HepG2 (cell line): ENCODE results near the gene COL4A2. TPM values are rescaled to one million over a fixed set of nuclear protein-coding genes. Genes with fewer than 3 reads are reported as not detected.

Experiments
- ATAC-seq: fragments of 200-7000 bp; cut with Tn5 transposase; 3 replicates; pipeline ENCODE4 v1.9.1; 2020; ENCODE audit warnings: mild to moderate bottlenecking, moderate library complexity
- BruUV-seq: library from RNA; stranded (reverse); fragments of 400-500 nt; replicated peaks from 2 replicates; lab custom pipeline; 2021; lab: Mats Ljungman, UMichigan
- CTCF ChIA-PET: fragments of 300-600 bp; formaldehyde crosslinking; extraction: SDS; loops from one replicate; lab custom pipeline; 2021; ENCODE audit warnings: low total read pairs, inconsistent platforms, low intra/inter-chr PET ratio; lab: Yijun Ruan, JAX
- POLR2A ChIA-PET: fragments of 350-600 bp; sonication (Branson Sonifier 250); formaldehyde crosslinking; loops from one replicate; lab custom pipeline; 2020; ENCODE audit warnings: antibody characterized with exemption, inconsistent platforms; lab: Yijun Ruan, JAX
- DNase-seq: peaks from one replicate; pipeline ENCODE4 v3.0.0-alpha.2; 2015; ENCODE audit warnings: low spot score
- FAIRE-seq: peaks from 3 replicates; lab custom pipeline; 2011; peaks lifted over from hg19 to GRCh38; lab: Jason Lieb, UNC
- H2AFZ ChIP-seq: one replicate; pipeline ENCODE4 v1.6.1; 2011; ENCODE audit warnings: low read length, inconsistent platforms
- H3K27ac ChIP-seq: fragments of 300-600 bp; 3 replicates; pipeline ENCODE4 v1.8.0; 2011; ENCODE audit warnings: mixed run types, mild to moderate bottlenecking, mixed read lengths, low read length, inconsistent platforms; ENCODE audit not compliant: insufficient read depth; ENCODE audit errors: extremely low read length
- H3K27me3 ChIP-seq, 2 experiments: fragments of 200-600 bp in 1 of 2; 2 replicates in 1 of 2; 3 replicates in 1 of 2; pipeline versions ENCODE4 v1.6.0 to v1.8.0; 2011; ENCODE audit warnings: low read length in 2 of 2, mild to moderate bottlenecking in 2 of 2, moderate library complexity in 2 of 2, inconsistent platforms in 1 of 2; ENCODE audit not compliant: insufficient read depth in 2 of 2, control insufficient read depth in 1 of 2
- H3K36me3 ChIP-seq, 2 experiments: fragments of 200-600 bp in 1 of 2; replicated peaks in 1 of 2; 2 replicates in 1 of 2; 3 replicates in 1 of 2; pipeline versions ENCODE4 v1.5.1 to v1.8.0; 2011; ENCODE audit warnings: low read length in 2 of 2, inconsistent platforms in 1 of 2; ENCODE audit not compliant: insufficient read depth in 2 of 2, control insufficient read depth in 1 of 2
- H3K4me1 ChIP-seq: 2 replicates; pipeline ENCODE4 v1.5.1; 2012; ENCODE audit warnings: low read length, inconsistent platforms; ENCODE audit not compliant: insufficient read depth
- H3K4me2 ChIP-seq: 2 replicates; pipeline ENCODE4 v1.6.0; 2011; ENCODE audit warnings: low read depth, low read length, inconsistent platforms
- H3K4me3 ChIP-seq, 3 experiments: fragments of 200-600 bp in 1 of 3; sonication (generic), shearing (Covaris generic) in 1 of 3; replicated peaks in 1 of 3; 2 replicates each; pipeline ENCODE4 v1.5.1; 2011 to 2016; ENCODE audit warnings: low read length in 3 of 3, inconsistent platforms in 2 of 3, low read depth in 2 of 3, mild to moderate bottlenecking in 2 of 3, control low read depth in 1 of 3, mixed read lengths in 1 of 3; ENCODE audit not compliant: insufficient read depth in 1 of 3
- H3K79me2 ChIP-seq: one replicate; pipeline ENCODE4 v1.6.1; 2011; ENCODE audit warnings: low read length, inconsistent platforms; ENCODE audit not compliant: insufficient read depth
- H3K9ac ChIP-seq: 2 replicates; pipeline ENCODE4 v1.6.0; 2011; ENCODE audit warnings: mild to moderate bottlenecking, low read depth, low read length, inconsistent platforms; ENCODE audit not compliant: insufficient read depth
- H3K9me3 ChIP-seq: 2 replicates; pipeline ENCODE4 v1.5.1; 2012; ENCODE audit warnings: mild to moderate bottlenecking, low read length
- H4K20me1 ChIP-seq: 2 replicates; pipeline ENCODE4 v1.6.0; 2011; ENCODE audit warnings: inconsistent platforms, mild to moderate bottlenecking, low read length, moderate library complexity; ENCODE audit not compliant: insufficient read depth
- CBX5 ChIP-seq: sonication (generic); formaldehyde crosslinking; IDR thresholded peaks from 2 replicates; pipeline ENCODE4 v1.4.0; 2020; ENCODE audit warnings: missing genetic modification reagents, borderline replicate concordance
- EED ChIP-seq: sonication (generic); formaldehyde crosslinking; IDR thresholded peaks from 2 replicates; pipeline ENCODE4 v1.5.0; 2020; ENCODE audit warnings: mild to moderate bottlenecking, missing genetic modification reagents
- HHEX ChIP-seq: IDR thresholded peaks from 2 replicates; pipeline ENCODE4 v1.6.1; 2016; ENCODE audit warnings: control low read depth
- HNRNPUL1 ChIP-seq: fragments of 200-400 bp; formaldehyde crosslinking; IDR thresholded peaks from 2 replicates; pipeline ENCODE4 v1.6.1; 2017; ENCODE audit warnings: low read depth, mild to moderate bottlenecking, low read length, moderate library complexity
- SNRNP70 ChIP-seq: fragments of 200-400 bp; formaldehyde crosslinking; IDR thresholded peaks from 2 replicates; pipeline ENCODE4 v1.6.1; 2017; ENCODE audit warnings: mild to moderate bottlenecking, low read depth, low read length, moderate library complexity
- SOX13 ChIP-seq, 3 experiments: fragments of 450-650 bp in 1 of 3; sonication (generic) in 1 of 3; formaldehyde crosslinking in 1 of 3; IDR thresholded peaks in 2 of 3; conservative IDR thresholded peaks in 1 of 3; 2 replicates each; pipeline versions ENCODE4 v1.5.0 to v1.6.1; 2016 to 2020; ENCODE audit warnings: antibody characterized with exemption in 1 of 3, mild to moderate bottlenecking in 1 of 3, missing compliant biosample characterization in 1 of 3, missing genetic modification reagents in 1 of 3, moderate library complexity in 1 of 3
- SOX5 ChIP-seq: IDR thresholded peaks from 2 replicates; pipeline ENCODE4 v1.6.1; 2016; ENCODE audit warnings: borderline replicate concordance
- SOX6 ChIP-seq, 2 experiments: fragments of 450-650 bp in 1 of 2; sonication (generic) in 1 of 2; formaldehyde crosslinking in 1 of 2; IDR thresholded peaks; 2 replicates each; pipeline versions ENCODE4 v1.4.0 to v1.6.1; 2017 to 2020; ENCODE audit warnings: antibody characterized with exemption in 1 of 2, mild to moderate bottlenecking in 1 of 2, missing genetic modification reagents in 1 of 2
- THAP11 ChIP-seq: IDR thresholded peaks from 2 replicates; pipeline ENCODE4 v1.6.1; 2016; ENCODE audit warnings: missing biosample characterization, missing genetic modification reagents
- TRIM24 ChIP-seq: sonication (generic); formaldehyde crosslinking; IDR thresholded peaks from 2 replicates; pipeline ENCODE4 v1.8.0; 2022; ENCODE audit warnings: mild to moderate bottlenecking, missing genetic modification reagents
- XBP1 ChIP-seq: sonication (generic); formaldehyde crosslinking; IDR thresholded peaks from 2 replicates; pipeline ENCODE4 v1.5.0; 2020; ENCODE audit warnings: missing genetic modification reagents
- ZNF251 ChIP-seq: sonication (generic); formaldehyde crosslinking; IDR thresholded peaks from 2 replicates; pipeline ENCODE4 v1.9.0; 2021; ENCODE audit warnings: mild to moderate bottlenecking, missing genetic modification reagents
- ZNF547 ChIP-seq: sonication (generic); formaldehyde crosslinking; IDR thresholded peaks from 2 replicates; pipeline ENCODE4 v1.5.1; 2020; ENCODE audit warnings: mild to moderate bottlenecking, missing genetic modification reagents
- ZNF616 ChIP-seq: sonication (generic); formaldehyde crosslinking; IDR thresholded peaks from 2 replicates; pipeline ENCODE4 v1.5.0; 2020; ENCODE audit warnings: low read depth, mild to moderate bottlenecking, missing genetic modification reagents
- WGBS: methylation state at CpG from one replicate; pipeline ENCODE4 v1.1.6; 2017; ENCODE audit warnings: low lambda C conversion rate; 5-methylcytosine and 5-hydroxymethylcytosine counted together
- in situ Hi-C: cut with HindIII; loops from 2 replicates; pipeline ENCODE4 v1.10.0; 2017; ENCODE audit warnings: low pct_unique_long_range_greater_than_20kb; ENCODE audit not compliant: extremely low pct_ligation_motif_present
- intact Hi-C: fragments of 100-400 bp; cut with micrococcal nuclease; formaldehyde crosslinking; loops from one replicate; pipeline ENCODE4 v1.10.0; 2022; ENCODE audit not compliant: unreplicated experiment
- polyA plus RNA-seq, 8 experiments: library from polyadenylated mRNA; depleted of rRNA in 3 of 8; stranded (reverse) in 7 of 8; unstranded in 1 of 8; fragments of >200 nt; fragmentation: Illumina TruSeq in 4 of 8; extraction: Trizol in 4 of 8; gene quantifications; 2 replicates each; pipeline versions ENCODE4 v1.2.1 to v1.2.3, GENCODE V29; 2011 to 2016; ENCODE audit warnings: low read depth in 4 of 8, missing spikeins in 1 of 8, mixed read lengths in 1 of 8; ENCODE audit not compliant: insufficient read depth in 1 of 8
- total RNA-seq, 5 experiments: library from RNA; depleted of rRNA; stranded (reverse); fragments of >200 nt; fragmentation: Illumina TruSeq; extraction: Trizol; gene quantifications; 2 replicates each; pipeline ENCODE4 v1.2.3, GENCODE V29; 2016; ENCODE audit warnings: low read depth in 1 of 5
- TF ChIP-seq, protein P1 (sequence below): sonication (generic); formaldehyde crosslinking; IDR thresholded peaks from 2 replicates; pipeline ENCODE4 v1.8.0; 2022; ENCODE audit warnings: mild to moderate bottlenecking, missing genetic modification reagents, moderate library complexity
- TF ChIP-seq, protein P2 (sequence below): sonication (generic); formaldehyde crosslinking; IDR thresholded peaks from 2 replicates; pipeline ENCODE4 v1.8.0; 2022; ENCODE audit warnings: mild to moderate bottlenecking, missing genetic modification reagents, moderate library complexity
- TF ChIP-seq, protein P3 (sequence below): sonication (generic); formaldehyde crosslinking; IDR thresholded peaks from 2 replicates; pipeline ENCODE4 v1.9.0; 2021; ENCODE audit warnings: missing genetic modification reagents, borderline replicate concordance

COL4A2 gene
- total and polyA plus RNA-seq, 2 of the 13 experiments (the other 11 are each of a cell fraction or from before 2014, with no cell fraction given) = 0.22 to 1.9 TPM

DNA sequence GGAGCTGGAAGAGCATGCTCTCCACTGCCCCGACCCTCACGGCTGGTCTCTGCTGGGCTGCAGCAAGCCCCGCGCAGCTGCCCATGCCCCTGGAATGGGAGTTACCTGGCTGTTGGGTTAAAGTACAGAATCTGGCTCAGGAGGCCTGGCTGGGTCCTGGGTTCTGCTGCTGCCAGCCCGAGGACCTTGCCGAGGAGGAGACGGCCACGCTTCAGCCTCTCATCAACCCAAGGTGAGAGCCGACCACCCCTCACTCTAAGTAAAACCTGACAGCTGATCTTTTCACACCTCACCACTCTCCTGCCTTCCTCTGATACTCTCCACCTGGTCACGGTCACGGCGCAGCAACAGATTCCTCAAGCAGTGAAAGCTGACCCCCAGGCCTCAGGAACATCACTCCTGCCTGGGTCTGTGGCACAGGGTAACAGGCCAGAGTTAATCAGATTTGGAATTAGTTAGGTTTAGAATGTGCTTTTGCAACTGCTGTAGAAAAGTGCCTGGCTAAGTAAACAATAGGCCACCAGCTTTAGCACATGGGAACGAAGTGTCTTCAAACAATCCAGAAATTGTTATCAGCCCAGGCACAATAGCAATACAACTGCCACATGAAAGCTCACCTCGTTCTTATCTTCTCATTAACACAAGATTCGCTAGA is 233.9 kb downstream of the COL4A2 start:
- CTCF ChIA-PET = no interaction called here
- H4K20me1 ChIP-seq = peaks cover 10% of the 10 kb centered on the region; the same call in 1 of the 2 replicates
- no peak overlapping the region for H2AFZ ChIP-seq
- ATAC-seq = peak; percentile 50
- peak overlapping the region; percentile 14 for H3K27ac ChIP-seq
- no peak overlapping the region for H3K4me2 ChIP-seq
- H3K79me2 ChIP-seq = peaks cover 33% of the 10 kb centered on the region
- POLR2A ChIA-PET = interaction anchor here (1.5 kb wide), 1 partner anchor 21 kb away, joined by 6 read pairs; the partner anchor contains the start of gene RAB20
- no TSS peak for BruUV-seq
- peaks cover 2 to 17% of the 10 kb centered on the region in 2 experiments; a peak in 3 of 5 replicates for H3K36me3 ChIP-seq
- H3K9me3 ChIP-seq = no peaks in the 10 kb centered on the region
- H3K27me3 ChIP-seq = no peaks in the 10 kb centered on the region
- FAIRE-seq = no peak
- intact Hi-C loops = no loop called here
- 86% methylated on average over 15 of the region's 15 CpGs for WGBS
- no peak overlapping the region for H3K9ac ChIP-seq
- no peak overlapping the region for H3K4me3 ChIP-seq
- in situ Hi-C loops = no loop called here
- H3K4me1 ChIP-seq = peaks cover 11% of the 10 kb centered on the region
- no peak for DNase-seq
- TF ChIP-seq THAP11 (no peak), ZNF616 (CRISPR knock-in tag) (no peak), TRIM24 (CRISPR knock-in tag) (no peak), HNRNPUL1 (no peak), ZNF547 (CRISPR knock-in tag) (no peak), SNRNP70 (no peak), SOX5 (peak; percentile 36; the same call in 1 of the 2 replicates), ZNF251 (CRISPR knock-in tag) (no peak), SOX6 (IDR thresholded peaks at IDR 0.05) (no peak), SOX6 (CRISPR knock-in tag; IDR thresholded peaks at IDR 0.05) (peak; percentile 54; the same call in 1 of the 2 replicates), EED (no peak), XBP1 (no peak), SOX13 (IDR thresholded peaks at IDR 0.05) (no peak), SOX13 (CRISPR knock-in tag; conservative IDR thresholded peaks at IDR 0.05 in 1 of 2, IDR thresholded peaks at IDR 0.05 in 1 of 2) (peak in 1 of 2 experiments; percentile 80; a peak in 2 of 4 replicates), CBX5 (CRISPR knock-in tag) (no peak), HHEX (no peak)
- TF ChIP-seq, protein P1, sequence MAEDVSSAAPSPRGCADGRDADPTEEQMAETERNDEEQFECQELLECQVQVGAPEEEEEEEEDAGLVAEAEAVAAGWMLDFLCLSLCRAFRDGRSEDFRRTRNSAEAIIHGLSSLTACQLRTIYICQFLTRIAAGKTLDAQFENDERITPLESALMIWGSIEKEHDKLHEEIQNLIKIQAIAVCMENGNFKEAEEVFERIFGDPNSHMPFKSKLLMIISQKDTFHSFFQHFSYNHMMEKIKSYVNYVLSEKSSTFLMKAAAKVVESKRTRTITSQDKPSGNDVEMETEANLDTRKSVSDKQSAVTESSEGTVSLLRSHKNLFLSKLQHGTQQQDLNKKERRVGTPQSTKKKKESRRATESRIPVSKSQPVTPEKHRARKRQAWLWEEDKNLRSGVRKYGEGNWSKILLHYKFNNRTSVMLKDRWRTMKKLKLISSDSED (CRISPR knock-in tag) = no peak
- TF ChIP-seq, protein P2, sequence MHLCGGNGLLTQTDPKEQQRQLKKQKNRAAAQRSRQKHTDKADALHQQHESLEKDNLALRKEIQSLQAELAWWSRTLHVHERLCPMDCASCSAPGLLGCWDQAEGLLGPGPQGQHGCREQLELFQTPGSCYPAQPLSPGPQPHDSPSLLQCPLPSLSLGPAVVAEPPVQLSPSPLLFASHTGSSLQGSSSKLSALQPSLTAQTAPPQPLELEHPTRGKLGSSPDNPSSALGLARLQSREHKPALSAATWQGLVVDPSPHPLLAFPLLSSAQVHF (CRISPR knock-in tag) = no peak
- TF ChIP-seq, protein P3, sequence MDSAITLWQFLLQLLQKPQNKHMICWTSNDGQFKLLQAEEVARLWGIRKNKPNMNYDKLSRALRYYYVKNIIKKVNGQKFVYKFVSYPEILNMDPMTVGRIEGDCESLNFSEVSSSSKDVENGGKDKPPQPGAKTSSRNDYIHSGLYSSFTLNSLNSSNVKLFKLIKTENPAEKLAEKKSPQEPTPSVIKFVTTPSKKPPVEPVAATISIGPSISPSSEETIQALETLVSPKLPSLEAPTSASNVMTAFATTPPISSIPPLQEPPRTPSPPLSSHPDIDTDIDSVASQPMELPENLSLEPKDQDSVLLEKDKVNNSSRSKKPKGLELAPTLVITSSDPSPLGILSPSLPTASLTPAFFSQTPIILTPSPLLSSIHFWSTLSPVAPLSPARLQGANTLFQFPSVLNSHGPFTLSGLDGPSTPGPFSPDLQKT (CRISPR knock-in tag) = no peak
